Measurements from ENCODE around the gene DENND1A.

GRCh38 chr9:123872710-123873109 is 57.2 kb downstream of the DENND1A start:
- no peak for TF ChIP-seq GATA3 (IDR thresholded peaks at IDR 0.05; ENCODE audit: low read depth, low read length)
- no peak for TF ChIP-seq GATA2 (IDR thresholded peaks at IDR 0.05; ENCODE audit: low read depth, low read length)

Data from SH-SY5Y (cell line).